GM21723 (cell line): Measurements from ENCODE around the gene JDP2.
"Not testable (repeated sequence)": the region's sequence is repeated elsewhere in the genome, so short reads cannot be mapped to it uniquely, and the experiment has no call there.

Source experiments
- ATAC-seq: cut with Tn5 transposase; IDR thresholded peaks from one replicate; pipeline ENCODE4 v1.9.1; 2021; ENCODE audit warnings: mild to moderate bottlenecking, moderate library complexity; ENCODE audit not compliant: unreplicated experiment

The JDP2 gene, protein sequence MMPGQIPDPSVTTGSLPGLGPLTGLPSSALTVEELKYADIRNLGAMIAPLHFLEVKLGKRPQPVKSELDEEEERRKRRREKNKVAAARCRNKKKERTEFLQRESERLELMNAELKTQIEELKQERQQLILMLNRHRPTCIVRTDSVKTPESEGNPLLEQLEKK

DNA sequence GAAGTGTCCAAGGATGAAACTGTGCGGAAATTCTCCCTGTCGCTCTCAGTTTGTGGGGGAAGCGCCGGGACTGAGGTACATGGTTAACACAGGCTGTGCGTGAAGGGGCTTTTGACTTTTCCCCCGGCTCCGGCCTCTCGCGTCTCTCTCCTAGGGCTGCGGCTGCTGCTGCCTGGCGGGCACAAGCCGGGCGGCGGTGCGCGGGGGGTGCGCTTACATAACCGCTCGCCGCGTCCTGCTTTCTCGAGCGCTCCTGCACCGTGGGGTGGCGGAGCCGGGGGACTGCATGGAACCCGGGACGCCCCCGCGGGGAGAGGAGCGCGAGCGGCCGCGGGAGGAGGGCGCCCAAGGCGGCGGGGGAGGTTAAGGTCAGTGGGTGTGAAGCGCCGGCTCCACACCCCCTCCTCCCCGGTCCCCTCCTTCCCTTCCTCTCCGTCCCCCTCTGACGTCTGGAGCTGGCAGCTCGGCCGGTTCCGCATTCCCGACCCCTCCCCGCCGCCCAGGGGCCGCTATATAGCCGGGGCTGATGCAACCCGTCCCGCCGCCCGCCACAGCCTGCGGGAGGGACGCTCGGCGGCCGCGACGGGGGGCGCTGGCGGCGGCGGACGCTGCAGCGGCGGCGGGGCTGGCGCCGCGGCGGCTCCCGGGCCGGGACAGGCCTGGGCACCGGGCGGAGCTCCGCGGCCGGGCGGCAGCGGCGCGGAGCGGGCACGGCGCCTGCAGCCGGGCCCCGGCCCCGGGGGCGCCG is at the start of gene JDP2:
TSS of gene JDP2 (plus strand) at position 541 of the 748 bp plus-strand sequence. CDS start 9,899 bp downstream, outside the sequence.
- ATAC-seq: peak; percentile 42

DNA sequence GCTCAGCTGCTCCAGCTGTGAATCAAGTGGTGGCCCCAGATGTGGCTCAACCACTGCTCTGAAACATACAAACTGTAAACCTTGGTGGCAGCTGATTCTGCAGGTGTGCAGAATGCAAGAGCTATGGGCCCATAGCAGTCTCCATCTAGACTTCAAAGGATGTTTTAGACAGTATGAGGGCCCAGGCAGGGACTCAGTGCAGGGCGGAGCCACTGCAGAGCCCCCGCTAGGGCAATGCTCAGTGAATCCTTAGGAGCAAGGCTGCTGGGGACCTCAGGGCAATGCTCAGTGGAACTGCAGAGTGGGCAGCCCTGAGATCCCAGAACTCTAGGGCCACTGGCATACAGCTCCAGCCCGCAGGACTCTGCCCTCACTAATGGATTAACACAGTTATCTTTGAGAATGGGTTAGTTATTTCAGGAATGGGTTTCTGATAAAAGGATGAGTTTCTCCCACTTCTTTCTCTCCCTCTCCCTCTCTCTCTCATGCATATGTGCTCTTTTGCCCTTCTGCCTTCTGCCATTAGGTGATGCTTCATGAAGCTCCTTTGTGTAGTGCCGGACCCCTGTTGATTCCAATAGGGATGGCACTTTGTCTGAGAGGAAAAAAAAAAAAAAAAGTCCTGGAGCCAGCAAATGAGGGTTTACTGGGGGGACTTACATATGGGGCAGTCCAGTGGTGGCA is 48.4 kb upstream of the JDP2 start:
- no peak for ATAC-seq

DNA sequence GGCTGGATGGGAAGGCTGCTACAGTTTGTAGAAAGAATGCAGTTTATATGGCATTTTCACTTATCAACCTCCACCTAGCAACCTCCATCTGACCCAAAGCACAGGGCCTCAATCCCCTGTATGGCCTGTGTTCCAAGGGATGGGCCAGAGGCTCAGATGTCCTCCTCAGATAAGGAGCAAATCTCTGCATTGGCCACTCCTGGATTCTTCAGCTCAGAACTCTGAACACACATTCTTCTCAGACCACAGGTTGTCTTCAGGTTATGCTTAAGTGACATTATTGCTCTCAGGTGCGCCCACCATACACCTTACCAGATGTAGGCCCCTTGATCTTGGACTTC is 47.9 kb upstream of the JDP2 start:
- ATAC-seq: no peak

DNA sequence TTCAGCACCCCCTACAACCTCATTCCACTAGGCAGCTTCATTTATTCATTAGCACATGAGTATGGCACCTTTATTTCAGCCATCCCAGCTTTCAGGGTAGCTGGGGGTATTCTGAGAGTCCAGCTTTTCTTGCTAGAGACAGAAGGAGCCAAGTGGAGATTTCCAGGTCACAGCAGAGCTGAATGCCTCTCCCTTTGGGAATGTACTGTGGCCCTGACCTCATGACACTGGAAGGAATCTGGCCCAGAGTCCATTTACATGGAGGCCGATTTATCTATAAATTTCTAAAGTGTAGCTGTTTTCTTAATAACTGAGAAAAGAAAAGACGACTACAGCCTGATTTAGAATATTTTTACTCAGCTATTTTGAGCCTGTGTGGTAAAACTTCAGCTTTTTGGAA is 47.2 kb upstream of the JDP2 start:
- no peak for ATAC-seq

DNA sequence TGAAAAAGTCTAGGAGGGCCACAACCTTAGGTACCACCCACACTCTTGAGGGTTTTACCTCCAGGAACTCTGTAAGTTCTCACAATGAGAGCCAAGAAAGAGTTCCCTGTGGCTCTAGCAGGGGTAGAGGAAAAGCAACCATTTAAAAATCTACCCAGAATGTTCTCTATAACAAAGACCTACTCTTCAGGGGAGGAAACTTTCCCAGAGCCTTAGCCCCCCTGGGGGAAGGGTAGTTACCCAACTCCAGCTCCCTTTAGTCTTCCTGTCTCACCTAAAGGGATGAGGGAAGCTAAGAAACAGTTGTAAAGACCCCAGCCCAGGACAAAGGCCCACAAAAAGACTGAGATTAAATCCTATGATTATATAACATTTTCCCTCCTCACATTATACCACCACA is 46.2 kb upstream of the JDP2 start:
- ATAC-seq: no peak

DNA sequence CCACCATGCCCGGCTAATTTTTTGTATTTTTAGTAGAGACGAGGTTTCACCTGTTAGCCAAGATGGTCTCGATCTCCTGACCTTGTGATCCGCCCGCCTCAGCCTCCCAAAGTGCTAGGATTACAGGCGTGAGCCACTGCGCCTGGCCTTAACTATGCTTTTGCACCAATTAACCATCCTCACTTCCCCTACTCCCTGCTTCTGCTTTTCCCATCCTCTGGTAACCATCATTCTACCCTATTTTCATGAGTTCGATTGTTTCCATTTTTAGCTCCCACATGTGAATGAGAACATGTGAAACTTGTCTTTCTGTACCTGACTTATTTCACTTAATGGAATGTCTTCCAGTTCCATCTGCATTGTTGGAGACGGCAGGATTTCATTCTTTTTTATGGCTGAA is 44.6 kb upstream of the JDP2 start:
- not testable (repeated sequence) for ATAC-seq

DNA sequence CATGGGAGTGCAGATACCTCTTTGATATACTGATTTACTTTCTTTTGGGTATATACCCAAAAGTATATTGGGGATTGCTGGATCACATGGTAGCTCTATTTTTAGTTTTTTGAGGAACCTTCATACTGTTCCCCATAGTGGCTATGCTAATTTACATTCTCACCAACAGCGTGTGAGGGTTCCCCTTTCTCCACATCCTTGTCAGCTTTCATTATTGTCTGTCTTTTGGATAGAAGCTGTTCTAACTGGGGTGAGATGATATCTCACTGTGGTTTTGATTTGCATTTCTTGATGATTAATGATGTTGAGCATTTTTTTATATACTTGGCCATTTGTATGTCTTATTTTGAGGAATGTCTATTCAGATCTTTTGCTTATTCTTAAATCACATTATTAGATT is 44.1 kb upstream of the JDP2 start:
- ATAC-seq: no peak

DNA sequence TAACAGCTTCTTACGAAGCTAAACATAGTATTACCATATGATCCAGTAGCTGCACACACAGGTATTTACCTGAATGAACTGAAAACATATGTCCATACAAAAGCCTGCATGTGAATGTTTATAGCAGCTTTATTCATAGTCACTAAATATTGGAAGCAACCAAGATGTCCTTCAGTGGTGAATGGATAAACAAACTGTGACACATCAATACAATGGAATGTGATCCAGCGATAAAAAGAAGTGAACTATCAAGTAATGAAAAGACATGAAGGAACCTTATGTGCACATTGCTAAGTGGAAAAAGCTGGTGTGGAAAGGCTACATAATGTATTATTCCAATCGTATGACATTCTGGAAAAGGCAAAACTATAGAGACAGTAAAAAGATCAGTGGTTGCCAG is 38.1 kb upstream of the JDP2 start:
- ATAC-seq: no peak

DNA sequence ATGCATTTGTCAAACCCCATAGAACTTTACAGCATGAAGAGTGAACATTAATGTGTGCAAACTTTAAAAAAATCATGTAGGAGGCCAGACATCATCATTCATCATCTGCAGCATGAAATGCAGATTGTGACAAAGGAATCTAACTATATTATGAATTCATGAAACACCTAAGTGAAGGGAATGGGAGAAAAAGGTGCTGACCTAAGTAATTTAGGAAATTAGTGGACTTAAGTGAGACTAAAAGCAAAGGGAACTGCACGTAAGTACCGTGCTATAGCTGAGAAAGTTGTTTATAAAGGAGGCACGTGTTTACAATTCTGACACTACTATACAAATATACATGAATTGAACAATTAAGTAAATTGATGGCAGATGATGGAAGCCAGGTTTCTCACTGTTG is 37.6 kb upstream of the JDP2 start:
- ATAC-seq: no peak

DNA sequence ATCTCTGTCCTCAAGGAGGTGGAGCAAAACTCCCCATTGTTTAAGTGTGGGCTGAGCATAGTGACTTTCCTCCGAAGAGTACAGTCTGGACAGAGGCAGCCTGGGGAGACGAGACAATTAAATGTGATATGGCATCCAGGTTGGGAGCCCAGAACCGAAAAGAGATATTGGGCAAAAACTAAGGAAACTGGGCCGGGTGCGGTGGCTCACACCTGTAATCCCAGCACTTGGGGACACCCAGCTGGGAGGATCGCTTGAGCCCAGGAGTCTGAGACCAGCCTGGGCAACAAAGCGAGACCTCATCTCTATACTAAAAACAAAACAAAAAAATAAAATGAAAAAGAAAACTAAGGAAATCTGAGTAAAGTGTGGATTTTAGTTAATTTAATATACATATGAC is 35.9 kb upstream of the JDP2 start:
- ATAC-seq: no peak

DNA sequence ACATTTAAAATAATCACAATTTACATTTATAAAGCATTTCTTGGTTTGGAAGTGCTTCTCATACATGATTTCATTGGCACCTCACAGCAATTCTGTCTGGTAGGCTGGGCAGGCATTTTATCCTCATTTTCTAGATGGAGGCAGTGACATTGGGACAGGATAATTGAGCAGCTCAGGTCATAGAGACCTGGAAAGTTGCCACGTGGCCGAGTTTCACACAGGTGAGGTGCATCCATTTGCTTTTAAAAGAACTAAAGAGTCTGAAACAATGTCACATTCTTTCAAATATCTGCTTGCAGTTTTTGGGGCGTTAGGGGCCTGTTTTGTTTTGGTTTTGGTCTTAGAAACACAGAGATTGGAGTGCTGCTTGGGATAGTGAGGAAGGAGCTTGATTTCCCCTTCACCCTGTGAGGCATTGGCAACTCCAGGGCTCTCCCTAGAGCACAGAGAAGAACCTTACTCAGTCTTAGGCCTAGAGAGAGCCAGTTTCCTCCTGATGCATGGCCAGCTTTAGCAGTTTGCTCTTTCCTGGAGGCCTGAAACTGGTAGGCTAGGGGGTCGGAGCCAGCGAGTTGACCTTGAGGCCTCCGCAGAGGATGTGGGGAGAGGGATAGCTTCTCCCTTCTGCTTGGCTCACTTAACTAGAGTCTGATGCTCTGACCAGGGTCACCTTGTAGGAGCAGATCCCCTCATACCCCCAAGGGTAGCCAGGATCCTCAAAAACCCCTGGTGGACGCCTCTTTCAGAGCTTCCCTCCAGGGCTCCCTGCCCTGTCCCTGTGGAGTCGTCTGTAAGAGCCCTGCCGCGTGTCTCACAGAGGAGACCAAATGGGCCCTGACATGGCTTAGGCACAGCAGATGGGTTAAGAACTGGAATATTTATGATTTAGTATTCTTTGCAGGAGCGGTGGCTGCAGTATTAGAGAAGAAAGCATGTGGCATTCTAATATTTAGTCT is 34.9 kb upstream of the JDP2 start:
- ATAC-seq: no peak

DNA sequence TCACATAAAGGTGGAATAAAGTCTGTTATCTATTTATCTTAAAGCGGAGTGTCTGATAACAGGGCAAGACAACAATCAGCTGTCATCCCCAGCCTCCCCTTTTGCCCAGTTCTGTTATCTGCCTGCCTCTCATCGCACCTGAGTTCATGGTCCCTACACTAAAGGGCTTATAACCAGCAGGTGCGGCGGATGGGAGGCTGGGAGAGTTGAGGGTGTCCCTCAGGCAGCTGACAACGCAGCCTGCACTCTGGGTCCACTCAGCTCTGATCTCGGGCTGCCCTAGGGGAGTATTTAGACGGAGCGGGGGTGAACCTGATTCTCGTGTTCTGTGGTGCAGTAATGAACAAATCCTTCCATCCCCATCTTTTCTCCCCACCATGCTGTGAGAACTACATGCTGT is 34.0 kb upstream of the JDP2 start:
- no peak for ATAC-seq

DNA sequence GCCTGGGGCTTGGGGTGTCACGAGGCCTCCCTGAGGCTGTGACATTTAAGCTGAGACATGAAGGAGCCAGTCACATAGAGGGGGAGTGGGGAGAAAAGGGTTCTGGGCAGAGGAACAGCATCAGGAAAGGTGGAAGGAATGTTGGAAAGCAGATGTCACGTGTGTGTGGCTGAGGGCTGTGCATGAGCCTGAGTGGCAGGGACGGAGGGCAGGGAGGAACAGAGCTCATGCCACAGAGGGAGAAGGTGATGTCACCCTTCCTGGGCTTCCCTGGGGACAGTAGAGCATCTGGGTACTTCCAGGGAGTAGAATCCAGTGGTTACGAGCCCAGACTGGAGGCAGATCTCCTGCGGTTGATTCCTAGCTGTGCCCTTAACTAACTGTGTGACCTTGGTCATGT is 32.0 kb upstream of the JDP2 start:
- ATAC-seq: no peak

DNA sequence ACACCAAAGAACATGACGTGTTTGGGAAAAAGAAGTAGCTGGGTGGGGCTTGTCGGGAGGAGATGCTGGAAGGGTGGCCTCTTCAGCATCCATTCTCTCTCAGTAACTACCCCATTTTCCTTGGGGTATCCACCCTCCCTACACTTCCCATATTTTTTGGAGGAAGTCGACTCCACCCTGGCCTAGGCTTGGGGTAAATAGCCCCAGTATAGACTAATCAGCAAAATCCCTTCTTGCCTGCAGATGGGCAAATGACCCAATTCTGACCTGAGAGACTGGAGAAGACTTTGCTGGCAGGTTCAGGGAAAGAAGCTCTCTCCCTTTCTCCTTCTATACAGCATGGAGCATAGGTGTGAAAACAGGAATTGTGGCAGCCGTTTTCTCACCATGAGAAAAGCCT is 28.5 kb upstream of the JDP2 start:
- ATAC-seq: no peak

DNA sequence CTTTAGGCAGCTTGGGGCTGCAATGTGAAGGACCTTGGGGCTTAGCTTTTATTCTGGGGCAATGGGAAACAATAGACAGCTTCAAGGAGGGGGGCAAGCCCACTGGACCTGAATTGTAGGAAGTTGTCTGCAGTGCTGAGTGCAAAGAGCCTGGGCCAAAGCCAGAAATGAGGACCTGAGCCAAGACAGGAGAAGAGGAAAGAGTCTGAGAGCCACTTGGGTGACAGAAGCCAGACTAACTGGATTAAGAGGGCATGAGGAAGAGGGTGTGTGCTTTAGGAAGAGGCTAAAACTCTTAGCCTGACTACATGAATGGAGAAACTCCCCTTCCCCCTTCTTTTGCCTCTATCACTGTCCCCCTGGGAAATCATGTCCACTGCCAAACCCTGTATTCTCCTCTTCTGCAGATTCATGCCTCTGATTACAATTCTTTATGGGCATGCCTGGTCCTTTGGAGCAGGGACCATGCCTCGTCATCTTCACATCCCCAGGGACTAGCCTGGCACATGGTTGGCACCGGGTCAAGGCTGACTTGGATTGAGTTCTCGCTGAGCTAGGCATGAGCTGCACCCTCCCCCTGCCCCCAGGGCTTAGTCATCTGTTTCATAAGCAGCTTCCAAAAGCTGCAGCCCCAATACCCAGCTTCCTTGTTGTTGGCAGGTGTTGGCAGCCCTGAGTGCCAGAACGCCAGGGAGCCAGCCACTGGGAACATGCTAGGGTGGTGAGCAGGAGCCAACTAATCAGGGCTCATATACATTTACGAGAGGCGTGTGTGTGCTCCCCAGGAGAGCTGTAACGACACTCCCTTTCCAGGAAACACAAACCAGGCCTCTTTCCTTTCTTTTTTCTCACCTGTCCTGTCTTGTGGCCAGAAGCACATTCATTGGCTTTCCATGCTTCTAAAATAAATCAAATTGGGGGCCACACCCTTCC is 27.7 kb upstream of the JDP2 start:
- ATAC-seq: no peak

DNA sequence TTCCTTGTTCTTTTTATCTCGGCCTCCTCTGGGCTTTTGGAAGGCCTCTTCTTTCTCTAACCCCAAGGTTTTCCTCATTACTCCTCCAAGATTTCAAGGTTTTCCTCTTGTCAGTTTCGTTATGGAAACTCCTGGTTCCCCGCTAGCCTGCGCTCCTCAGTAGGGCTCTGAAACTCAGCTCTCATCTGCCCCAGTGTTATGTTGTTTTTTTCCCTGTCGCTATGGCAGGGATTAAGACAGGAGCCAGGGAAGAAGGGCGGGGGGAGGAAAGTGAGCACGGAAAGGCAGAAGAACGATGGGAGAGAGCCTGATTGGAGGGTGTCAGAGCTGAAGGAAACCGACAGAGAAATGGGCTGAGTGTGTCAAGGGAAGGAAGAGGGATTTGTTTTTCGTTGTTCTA is 26.5 kb upstream of the JDP2 start:
- ATAC-seq: no peak

DNA sequence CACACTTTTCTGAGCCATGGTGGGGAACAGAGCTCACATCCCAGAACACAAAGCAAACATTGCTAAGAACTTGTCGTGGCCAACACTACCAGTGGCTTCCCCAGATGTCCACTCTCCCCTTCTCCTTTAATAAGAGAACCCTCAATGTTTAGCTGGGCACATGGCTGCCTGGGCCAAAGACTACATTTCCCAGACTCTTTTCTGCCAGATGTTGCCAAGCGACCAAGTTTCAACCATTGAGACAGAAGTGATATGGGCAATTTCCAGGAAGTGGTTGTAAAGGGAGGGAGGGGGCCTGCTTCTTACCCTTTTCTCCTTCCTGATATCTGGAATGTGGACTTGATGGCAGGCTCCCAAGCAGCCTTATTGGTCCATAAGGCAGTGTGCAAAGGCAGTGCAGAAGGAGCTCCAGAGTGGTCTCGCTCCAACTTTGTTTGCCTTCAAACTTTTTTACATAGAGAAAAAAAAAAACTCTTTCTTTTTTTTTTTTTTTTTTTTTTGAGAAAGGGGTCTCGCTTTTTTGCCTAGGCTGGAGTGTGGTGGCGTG is 24.9 kb upstream of the JDP2 start:
- no peak for ATAC-seq

DNA sequence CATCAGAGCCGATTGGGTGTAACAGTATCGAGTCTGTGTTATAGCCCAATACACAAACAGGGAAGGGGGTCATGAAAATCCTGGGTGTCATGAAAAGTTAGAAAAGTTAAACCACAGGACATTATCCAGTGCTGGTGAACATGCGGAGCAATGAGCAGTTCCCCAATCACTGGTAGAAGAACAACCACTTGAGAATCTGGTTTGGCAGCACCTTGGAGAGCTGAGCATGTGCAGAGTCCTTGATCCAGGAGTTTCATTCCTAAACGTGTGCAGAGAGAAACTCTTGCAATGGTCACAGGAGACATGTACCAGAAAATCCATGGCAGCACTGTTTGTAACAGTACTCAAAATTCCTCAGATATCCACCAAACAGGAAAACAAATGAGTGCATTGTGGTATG is 23.0 kb upstream of the JDP2 start:
- no peak for ATAC-seq

DNA sequence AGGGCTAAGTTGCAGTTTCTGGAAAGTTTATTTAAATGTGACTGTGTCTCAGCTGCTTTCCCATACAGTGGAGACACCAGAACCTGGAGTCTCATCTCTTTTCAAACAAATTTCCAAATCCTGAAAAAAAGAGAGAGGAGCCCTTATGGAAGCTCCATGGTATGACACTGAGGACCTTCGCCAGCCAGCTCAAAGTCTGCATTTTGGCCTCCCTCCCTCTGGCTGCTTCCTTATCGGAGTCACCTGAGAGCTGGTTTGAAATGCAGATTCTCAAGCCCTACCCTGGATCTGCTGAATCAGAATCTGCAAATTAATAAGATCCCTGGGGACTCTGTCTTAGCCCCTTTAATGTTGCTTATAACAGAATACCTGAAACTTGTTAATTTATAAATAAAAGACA is 21.7 kb upstream of the JDP2 start:
- no peak for ATAC-seq

DNA sequence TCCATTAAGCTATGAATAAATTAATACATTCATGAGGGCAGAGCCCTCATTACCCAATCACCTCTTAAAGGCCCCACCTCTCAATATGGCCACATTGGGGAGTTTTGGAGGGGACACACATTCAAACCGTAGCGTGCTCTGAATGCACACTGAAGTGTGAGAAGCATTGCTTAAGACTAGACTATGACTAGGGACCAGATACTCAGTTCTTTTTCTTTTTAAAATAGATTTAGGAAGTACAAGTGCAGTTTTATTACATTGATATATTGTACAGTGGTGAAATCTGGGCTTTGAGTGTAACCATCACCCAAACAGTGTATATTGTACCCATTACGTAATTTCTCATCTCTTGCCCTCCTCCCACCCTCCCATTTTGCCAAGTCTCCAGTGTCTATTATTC is 21.0 kb upstream of the JDP2 start:
- ATAC-seq: no peak
